HG02852 (cell line): ENCODE measurements around the gene BRSK1.

Source experiments
- ATAC-seq: cut with Tn5 transposase; IDR thresholded peaks from one replicate; pipeline ENCODE4 v1.9.1; 2021; ENCODE audit warnings: mild to moderate bottlenecking, moderate library complexity; ENCODE audit not compliant: unreplicated experiment

The BRSK1 gene

DNA sequence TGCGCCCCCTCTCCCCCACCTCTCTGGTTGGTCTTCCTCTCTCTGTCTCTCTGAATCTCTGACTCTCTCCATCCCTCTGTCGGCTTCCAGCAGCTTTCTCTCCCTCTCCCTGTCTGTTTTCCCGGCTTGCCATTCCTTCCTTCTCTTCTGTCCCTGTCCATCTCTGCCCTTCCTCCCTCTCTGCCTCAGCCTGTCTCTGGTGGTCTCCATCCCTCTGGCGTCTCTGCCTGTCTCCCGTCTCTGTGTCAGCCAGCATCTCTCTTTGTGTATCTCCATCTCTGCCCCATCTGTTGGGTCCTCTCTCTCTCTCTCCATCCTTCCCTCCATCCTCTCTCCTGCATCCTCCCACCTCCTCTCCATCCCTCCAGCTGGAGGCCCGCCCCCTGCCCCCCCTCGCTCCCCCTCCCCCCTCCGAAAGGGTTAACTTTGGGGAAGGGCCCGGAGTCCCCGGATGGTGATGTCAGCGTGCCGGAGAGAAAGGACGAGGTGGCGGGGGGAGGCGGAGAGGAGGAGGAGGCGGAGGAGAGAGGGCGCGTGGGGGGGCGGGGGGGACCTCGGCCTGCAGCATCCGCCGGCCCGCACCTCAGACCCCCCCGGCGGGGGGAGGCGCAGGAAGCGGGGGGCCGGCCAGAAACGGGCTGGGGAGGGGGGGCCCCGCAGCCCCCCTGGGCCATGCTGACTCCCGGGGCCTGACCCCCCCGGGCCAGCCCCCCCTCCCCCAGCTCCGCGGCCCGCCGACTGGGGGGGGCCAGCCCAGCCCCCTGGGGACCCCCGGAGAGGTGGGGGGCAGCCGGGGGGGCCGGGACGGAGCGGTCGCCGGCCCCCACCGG lies at the start of gene BRSK1:
TSS of gene BRSK1 (plus strand) at position 450 of the 830 bp plus-strand sequence. CDS start 446 bp downstream, outside the sequence.
- no peak for ATAC-seq

DNA sequence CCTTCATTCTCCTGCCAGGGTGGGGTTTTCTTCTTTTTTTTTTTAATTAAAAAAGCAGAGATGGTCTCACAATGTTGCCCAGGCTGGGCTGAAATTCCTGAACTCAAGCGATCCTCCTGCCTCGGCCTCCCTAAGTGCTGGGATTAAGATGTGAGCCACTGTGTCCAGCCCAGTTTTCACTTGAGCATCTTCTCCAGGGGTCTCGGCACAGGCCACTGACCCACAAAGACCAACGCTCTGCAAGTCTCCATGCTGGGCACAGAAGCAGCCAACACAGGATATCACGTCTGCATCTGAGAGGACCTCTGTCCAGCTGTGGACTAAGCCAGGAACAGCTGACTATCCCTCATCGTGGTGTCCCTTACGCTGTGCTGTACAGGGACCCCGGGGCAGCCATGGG lies 45.8 kb upstream of the BRSK1 start:
- ATAC-seq = no peak

DNA sequence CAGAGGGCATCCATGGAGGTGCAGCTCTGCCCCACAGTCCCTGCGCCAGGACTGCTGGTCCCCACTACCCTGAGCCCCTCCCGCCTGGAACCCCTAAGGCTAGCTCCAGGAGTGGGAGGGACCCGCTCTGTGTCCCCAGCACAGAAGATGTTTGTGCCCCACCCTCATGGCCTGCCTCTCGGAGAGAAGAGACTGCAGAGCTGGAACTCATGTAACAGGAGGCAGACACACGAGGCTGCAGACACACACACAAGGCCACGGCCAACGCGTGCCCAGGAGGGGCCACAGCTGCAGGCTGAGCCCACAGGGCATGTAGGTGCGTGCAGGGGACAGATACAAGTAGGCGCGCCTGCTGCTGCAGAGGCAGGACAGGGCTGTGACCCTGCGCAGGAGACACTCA lies 44.8 kb upstream of the BRSK1 start:
- ATAC-seq = no peak

DNA sequence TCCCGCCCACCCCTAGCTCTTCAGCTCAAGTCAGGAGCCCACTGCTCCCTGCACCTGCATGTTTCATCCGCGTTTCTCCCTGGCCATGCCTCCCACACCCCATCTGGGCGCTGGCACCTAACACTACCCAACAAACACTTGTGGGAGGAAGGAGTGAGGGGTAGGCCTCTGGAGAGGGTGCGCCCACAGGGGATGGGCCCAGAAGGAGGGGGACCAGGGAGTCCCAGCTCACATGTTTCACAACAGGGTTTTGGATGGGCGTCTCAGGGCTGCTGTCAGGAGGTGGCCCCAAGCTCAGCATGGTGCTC lies 43.1 kb upstream of the BRSK1 start:
- ATAC-seq = no peak

DNA sequence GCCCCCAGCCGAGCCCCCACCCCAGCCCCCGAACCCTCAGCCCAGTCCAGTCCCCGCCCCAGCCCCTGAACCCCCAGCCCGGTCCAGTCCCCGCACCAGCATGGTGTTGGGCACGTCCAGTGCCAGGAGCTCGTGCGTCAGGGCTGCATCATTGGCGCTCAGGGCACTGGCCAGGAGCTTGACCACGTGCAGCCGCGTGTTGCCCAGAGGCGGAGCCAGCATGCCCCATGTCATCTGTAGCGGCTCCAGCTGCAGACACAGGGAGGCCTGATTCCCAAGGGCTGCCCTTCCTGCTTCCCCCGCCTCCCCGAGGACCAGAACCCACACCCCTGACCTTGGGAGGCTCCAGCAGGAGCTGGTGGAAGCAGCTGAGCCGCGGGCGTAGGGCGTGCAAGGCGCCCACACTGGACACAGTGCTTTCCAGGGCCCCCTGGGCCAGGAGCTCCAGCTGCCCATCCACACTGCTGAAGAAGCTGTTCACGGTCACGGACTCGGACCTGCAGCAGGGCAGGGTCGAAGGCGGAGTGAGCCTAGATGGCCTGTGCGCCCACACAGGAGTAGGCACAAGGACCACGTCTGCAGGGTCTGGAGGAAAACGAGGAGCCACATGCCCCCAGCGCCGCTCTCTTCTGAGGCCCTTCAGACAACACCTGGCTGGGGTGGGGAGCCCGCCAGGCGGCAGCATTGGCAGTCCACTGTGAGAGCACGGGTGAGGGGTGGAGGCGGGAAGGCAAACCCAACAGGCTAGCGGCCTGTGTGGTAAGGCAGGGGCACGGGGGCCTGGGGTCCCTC lies 42.5 kb upstream of the BRSK1 start:
- ATAC-seq = no peak

DNA sequence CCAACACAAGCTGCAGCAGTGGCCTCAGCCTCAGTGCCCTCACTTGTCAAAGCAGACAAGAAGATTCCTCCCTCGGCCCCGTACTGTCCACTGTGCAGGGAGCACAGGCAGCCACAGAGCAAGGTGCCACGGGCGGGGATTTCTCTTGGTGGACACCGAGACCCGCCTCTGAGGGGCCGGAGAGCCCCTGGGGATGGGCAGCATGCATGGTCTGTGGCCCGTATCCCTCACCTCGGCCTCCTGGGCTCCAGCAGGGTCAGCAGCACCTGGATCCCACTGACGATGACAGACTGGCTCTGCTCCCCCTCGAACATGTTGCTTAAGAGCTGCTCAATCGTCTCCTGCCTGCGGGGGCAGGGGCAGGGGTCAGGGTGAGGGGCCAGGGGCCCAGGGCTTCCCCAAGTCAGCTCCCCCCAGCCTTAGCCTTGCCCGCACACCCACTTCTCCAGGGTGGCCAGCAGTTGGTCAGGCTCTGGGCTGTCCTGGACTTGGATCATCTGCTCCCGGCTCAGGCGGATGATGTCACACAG lies 41.8 kb upstream of the BRSK1 start:
- ATAC-seq = no peak

DNA sequence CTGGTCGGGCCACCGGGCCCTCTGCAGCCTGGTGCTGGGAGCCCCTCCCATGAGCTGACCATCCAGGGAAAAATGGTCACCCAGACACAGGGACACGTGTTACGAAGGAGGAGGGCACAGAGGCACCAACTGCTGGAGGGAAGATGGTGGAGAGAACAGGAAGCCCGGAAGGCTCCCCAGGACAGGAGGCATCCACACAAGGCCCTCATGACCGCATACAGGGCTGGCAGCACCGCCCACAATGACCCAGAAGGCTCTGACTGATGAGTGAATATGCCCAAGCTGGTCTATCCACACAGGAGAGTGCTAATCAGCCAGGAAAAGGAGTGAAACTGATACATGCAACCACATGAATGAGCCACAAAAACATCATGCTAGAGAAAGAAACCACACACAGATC lies 41.3 kb upstream of the BRSK1 start:
- no peak for ATAC-seq

DNA sequence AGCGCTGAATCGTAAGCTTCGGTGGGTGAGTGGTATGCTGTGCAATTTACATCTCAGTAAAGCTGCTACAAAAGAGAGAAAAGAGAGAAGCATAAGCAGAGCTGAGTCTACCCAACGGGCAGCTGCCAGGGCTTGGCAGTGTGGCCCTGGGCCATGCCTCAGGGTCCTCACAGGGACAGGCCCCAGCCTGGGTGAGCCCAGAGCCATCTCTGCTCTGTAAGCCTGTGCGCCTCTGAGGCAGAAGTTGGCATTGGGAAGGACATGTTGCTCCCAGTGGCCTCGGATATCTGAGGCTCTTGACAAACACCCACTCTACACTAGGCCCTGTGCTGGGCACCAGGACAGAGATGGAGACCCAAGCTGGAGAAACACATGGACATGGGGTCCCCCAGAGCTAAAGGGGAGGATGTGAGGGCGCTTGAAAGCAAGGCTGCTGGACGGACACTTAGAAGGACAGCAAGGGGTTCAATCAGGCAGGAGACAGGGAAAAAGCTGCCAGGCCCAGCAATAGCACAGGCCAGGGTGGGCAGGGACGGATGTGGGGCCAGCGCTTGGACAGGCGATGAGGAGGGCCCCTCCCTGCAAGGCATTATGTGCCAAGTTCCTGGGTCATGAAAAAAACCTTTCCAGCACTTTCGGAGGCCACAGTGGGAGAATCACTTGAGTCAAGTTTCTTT lies 39.7 kb upstream of the BRSK1 start:
- ATAC-seq = no peak

DNA sequence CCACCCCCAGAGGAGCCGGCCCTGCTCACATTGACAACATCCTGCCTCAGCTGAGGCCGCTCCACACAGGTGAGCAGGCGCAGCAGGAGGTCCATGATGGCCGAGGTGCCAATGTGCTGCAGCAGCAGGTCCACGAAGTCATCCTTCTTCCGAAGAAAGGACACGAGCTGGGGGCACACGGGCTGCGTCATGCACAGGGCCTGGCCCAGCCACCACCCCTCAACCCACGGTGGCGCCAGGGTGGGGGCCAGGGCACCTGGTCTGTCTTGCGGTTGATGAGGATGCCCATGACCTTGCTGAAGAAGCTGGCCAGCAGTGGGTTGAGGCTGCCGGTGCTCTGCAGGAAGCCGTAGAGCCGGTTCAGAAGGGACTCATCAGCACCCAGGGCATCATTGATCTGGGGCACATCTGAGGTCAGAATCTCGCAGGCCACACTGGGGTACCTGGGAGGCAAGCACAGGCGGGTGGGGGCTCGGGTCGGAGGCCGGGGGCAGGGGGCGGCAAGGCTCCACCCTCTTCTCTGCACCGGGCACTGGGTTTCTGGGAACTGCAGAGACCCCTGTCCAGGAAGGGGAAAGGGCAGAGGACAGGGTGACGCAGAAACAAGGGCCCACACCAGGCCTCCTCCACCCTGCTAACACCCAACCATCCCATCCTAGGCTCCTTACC lies 38.4 kb upstream of the BRSK1 start:
- no peak for ATAC-seq

DNA sequence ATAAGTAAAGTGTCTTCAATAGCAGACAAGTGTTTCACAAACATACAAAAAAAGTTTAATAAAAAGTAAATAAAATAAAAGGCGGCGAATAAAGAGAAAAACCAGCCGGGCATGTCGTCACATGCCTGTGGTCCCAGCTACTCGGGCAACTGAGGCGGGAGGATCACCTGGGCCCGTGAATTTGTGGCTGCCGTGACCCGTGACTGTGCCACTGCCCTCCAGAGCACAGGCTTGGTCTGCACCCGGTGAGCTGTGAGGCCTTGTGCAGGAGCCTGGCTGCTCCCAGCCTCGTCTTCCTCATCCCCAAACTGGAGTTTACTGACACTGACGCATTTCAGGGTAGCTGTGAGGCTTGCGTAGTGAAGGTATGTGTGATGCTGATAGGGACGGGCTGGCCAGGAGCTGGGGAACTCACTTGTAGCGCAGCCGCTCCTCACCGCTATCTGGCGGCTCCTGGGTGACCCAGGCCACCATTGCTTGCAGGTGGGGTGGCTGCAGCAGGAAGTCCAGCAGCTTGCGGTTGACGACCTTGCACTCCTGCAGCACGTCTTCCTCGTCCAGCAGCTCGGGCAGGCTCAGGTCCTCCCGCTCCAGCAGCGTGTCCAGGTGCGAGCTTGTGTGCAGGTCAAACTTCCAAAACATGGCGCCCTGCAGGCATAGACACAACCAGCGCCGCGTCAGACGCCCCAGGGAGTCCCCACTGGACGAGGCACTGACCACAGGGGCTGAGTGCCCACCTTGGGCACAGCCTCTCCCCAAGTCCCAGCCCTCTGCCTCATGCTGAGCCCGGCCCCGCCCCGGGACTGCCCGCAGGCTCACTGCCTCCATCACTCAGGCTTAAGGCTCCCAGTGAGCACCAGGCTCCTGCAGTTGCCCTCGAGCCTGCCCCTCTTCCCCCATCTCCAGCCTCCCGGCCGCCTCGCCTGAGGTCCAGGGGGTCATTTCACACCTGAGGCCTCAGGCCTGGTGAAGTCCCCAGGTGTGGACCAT lies 37.0 kb upstream of the BRSK1 start:
- ATAC-seq = no peak

DNA sequence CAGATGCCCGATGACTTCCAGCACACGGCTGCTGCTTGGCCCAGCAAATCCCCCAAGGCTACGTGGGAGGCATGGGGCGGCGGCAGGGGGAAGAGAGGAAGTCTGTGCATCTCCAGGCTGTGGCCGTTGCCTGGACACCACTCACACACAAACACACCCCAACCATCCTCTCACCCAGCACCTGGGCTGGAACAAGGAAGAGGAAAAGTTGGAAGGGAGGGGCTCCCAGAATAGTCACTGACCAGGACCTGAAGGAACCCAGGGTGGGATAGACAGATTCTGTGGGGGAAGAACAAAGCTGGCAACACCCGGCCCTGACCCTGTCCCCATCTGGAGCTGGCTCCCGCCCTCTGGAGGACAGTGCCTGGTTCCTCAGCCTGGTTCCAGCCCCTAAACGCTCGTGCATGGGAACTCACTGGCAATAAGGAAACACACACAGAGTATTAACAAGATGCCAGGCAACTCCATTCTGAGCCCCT lies 36.1 kb upstream of the BRSK1 start:
- no peak for ATAC-seq

DNA sequence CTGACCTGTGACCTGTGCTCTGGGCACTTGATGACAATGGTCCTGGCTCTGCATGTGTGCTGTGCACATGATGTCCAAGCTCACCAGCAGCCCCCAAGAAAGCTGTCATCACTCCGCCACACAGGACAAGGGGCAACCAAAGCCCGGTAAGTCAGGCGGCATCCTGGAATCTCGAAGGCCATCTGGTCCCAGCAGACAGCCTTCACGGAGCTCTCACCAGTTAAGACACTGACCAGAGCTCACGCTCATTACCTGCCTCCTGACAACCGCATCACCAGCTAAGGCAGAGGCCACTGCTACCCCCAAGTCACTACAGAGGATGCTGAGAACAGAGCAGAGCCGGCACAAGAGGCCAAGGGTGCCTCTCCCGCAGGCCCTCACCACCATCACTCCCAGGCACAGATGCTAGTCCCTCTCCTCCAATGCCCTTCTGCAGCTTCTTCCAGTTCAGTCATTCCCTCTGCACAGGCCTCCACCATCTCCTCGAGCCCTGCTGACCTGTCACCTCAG lies 35.6 kb upstream of the BRSK1 start:
- no peak for ATAC-seq

DNA sequence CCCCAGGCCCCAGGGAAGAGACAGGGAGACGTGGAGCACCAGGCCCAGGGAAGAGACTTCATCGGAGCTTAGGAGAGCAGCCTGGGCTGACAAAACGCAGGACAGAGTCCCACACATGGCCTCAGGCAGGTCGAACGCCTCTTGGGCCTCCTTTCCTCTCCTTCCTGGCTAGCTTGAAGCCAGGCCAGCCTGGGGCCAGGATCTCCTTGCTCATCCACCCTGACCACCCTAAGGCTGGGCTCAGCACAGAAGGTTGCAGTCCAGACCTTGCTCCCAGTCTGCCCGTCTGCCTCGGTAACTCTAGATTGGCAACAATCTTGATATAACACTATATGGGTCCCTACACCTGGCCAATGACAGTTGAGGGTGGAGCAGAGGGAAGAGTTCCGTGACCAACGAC lies 35.1 kb upstream of the BRSK1 start:
- ATAC-seq = no peak

DNA sequence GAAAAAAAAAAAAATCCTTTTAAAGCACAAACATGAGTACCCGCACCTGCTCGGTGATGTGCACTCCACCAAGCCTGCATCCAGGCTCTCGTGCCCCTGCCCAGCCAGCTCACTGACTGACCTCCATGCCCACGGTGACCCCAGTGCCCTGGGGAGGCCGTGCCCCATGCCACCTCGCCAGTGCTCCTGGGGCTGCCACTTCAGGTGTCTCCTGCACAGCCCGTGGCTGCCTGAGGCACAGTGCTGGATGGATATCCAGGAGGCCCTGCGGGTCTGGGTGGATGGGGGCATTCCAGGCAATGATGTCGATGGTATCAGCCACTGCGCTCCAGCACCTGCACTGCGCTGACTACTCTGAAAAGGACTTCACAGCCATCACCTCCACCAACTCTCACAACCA lies 34.0 kb upstream of the BRSK1 start:
- no peak for ATAC-seq

DNA sequence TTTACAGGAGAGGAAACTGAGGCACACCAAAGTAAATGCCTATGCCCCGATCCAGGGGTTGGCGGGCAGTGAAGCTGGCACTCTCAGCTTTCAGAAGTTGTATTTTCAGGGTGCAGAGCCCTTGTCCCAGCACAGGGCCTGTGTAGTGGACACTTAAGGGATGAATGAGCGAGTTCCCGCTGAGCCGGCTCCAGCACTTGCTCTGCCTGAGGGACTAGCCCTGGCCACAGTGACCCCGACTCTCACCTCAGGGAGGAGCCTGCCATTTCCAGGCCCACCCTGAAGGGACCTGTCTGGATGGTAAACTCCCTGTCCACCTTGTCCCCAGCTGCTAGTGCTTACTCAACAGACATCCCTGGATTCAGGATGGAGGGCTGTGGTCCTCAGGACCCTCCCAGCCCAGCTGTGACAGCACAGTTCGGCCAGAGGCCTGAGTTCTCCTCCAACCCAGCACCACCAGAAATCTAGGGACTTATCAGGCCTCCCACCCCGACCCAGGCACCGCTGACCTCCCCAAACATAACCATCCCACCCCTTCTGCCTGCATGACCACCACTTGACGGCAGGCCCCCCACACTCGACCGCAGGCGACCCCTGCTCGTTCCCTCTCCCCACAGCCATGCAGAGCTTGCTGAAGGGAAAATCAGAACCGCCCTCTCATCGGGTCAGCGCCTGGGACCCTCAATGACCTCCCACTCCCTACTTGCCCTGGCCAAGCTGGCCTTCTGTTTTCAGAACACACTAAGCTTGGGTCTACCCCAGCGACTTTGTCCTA lies 33.3 kb upstream of the BRSK1 start:
- ATAC-seq = no peak

DNA sequence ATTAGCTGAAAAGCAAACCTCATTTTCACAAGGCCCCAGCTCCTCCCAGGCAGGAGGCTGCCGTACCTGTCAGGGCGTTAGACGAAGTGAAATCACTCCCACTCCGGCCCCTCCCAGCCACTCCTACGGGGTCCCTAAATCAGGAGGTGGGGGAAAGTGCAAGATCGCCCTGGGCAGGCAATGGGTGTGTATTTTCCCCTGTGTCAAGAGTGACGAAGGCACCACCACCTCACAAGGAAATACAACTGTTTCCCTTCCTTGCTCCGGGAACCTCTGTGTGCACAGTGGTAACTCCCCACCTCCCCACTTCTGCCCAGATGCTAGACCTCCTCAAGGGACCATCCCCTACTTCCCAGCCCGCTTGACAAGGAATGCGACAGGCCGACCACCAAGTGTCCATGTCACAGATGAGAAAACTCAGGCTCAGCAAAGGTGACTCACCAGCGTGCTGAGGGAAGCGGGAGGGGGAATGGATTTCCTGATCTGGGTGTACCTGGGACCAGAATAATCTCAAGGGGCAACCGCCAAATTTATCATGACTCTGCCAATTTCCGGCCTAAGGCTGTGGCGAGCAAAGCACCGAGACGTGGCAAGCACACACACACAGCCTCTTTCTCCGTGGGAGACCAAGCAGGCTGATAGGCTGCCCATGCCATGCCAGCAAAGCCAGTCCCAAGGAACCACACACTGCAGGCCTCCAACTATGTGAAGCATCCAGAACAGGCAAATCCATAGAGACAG lies 32.3 kb upstream of the BRSK1 start:
- no peak for ATAC-seq

DNA sequence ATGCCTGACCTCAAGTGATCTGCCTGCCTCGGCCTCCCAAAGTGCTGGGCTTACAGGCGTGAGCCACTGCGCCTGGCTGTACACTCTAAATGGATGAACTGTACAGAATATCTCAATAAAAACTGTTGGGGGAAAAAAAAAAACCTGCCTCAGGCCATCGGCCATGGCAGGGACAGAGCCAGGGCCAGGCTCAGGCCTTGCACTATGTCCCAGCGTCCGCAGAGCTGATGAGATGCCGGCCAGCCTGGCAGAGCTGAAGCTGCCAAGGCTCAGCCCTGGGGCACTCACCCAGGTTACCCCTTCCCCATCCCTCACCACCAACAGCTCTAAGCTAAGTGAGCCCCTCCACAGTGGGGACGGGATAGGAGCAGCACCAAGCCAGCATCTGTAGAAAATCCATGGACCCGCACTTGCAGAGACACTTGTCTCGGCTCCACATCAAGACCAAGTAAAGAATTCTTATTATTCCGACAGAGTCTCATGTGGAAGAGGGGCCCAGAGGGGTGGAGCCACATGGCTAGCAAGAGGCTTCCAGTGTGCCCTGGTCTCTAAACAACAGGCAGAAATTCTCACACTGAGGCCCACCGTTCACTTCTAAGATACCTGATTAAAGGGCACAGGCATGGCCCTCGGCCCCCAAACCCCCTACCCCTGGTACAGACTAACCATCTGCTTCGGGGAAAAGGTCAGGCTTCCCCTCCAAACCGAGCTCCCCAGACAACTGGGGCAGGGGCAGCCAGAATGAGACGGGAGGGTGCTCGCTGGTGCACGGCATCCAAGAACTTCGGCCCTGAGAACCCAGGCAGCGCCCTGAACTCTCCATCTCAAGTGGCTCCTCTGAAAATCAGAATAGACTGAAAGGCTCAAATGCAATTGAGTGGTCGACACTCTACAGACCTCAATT lies 30.8 kb upstream of the BRSK1 start:
- ATAC-seq = no peak
